HG03521 (cell line): Measurements from ENCODE around the gene ALKAL2.

ENCODE experiments used
- ATAC-seq: cut with Tn5 transposase; IDR thresholded peaks from one replicate; pipeline ENCODE4 v1.9.1; 2021; ENCODE audit warnings: mild to moderate bottlenecking, moderate library complexity; ENCODE audit not compliant: unreplicated experiment

The ALKAL2 gene

GRCh38 chr2:295090-295489, 7.2 kb upstream of the ALKAL2 start:
- no peak for ATAC-seq

GRCh38 chr2:290090-290722, 2.3 kb upstream of the ALKAL2 start:
- no peak for ATAC-seq

- ATAC-seq = no peak
These were observed 1.6 kb upstream of the ALKAL2 start for GRCh38 chr2:289362-290089.

GRCh38 chr2:288758-289361, 969 bp upstream of the ALKAL2 start:
- ATAC-seq = no peak

GRCh38 chr2:287471-287885, 413 bp downstream of the ALKAL2 start:
- no peak for ATAC-seq

GRCh38 chr2:286774-287392, 1.0 kb downstream of the ALKAL2 start:
- ATAC-seq = no peak

GRCh38 chr2:286035-286434, 1.9 kb downstream of the ALKAL2 start:
- ATAC-seq = no peak

- ATAC-seq = no peak
These were observed 2.4 kb downstream of the ALKAL2 start for GRCh38 chr2:285531-285930.

- no peak for ATAC-seq
These were observed 2.9 kb downstream of the ALKAL2 start for GRCh38 chr2:284896-285492.

GRCh38 chr2:283996-284794, 3.7 kb downstream of the ALKAL2 start:
- ATAC-seq = no peak

- ATAC-seq = no peak
These were observed 5.3 kb downstream of the ALKAL2 start for GRCh38 chr2:282371-283263.

GRCh38 chr2:281381-281780, 6.5 kb downstream of the ALKAL2 start:
- ATAC-seq = no peak

- no peak for ATAC-seq
These were observed 7.2 kb downstream of the ALKAL2 start for GRCh38 chr2:280650-281110.

- ATAC-seq = no peak
These were observed 7.8 kb downstream of the ALKAL2 start for GRCh38 chr2:279956-280649.

GRCh38 chr2:279366-279765, 8.5 kb downstream of the ALKAL2 start:
- no peak for ATAC-seq

GRCh38 chr2:278927-279320, 9.0 kb downstream of the ALKAL2 start:
- ATAC-seq = no peak

GRCh38 chr2:278312-278926, 9.5 kb downstream of the ALKAL2 start:
- no peak for ATAC-seq

- ATAC-seq = peak; percentile 87
These were observed 12.4 kb downstream of the ALKAL2 start for GRCh38 chr2:275466-275865.
